GM21825 (cell line): ENCODE measurements around the gene NDUFA12.

Source experiments
- ATAC-seq: cut with Tn5 transposase; IDR thresholded peaks from one replicate; pipeline ENCODE4 v1.9.1; 2021; ENCODE audit warnings: mild to moderate bottlenecking, moderate library complexity; ENCODE audit not compliant: unreplicated experiment

Gene NDUFA12

GRCh38 chr12:94942663-94943062, 60.8 kb downstream of the NDUFA12 start:
- no peak for ATAC-seq

- no peak for ATAC-seq
Observed at GRCh38 chr12:94941440-94941862, 62.0 kb downstream of the NDUFA12 start.

- no peak for ATAC-seq
Observed at GRCh38 chr12:94940771-94941170, 62.7 kb downstream of the NDUFA12 start.

- no peak for ATAC-seq
Observed at GRCh38 chr12:94938583-94938982, 64.9 kb downstream of the NDUFA12 start.

- ATAC-seq, result no peak
Observed at GRCh38 chr12:94930772-94931171, 72.7 kb downstream of the NDUFA12 start.

- ATAC-seq, result no peak
Observed at GRCh38 chr12:94930216-94930654, 73.3 kb downstream of the NDUFA12 start.

DNA sequence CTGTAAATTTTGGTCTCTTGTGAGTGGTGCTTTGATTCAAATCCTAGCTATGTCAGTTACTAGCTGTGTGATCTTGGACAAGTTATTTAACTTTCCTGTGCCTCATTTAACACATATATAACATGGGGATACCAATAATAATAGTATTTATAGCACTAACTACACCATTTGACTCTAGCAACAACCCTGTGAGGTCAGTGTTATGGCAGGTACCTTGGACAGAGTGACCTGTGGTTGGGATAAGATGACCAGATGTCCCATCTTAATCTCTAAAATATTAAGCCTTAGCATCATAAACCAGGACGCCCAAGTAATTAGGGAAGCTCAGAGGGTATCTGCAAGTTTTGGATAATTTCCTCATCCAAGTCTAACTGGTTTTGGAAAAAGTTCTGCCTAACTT, 73.7 kb downstream of the NDUFA12 start:
- ATAC-seq, result no peak

DNA sequence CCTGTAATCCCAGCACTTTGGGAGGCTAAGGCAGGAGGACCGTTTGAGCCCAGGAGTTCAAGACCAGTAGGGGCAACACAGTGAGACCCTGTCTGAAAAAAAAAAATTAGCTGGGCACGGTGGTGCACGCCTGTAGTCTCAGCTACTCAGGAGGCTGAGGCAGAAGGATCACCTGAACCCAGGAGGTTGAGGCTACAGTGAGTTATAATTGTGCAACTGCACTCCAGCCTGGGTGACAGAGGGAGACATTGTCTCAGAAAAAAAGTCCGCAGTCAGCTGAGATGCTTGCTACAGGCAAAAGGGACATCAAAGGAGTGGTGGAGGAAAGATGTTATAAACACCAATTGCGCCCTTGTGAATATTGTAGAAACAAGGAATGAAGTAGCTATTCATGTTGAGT, 77.8 kb downstream of the NDUFA12 start:
- no peak for ATAC-seq

- ATAC-seq, result no peak
Observed at GRCh38 chr12:94925206-94925605, 78.3 kb downstream of the NDUFA12 start.

DNA sequence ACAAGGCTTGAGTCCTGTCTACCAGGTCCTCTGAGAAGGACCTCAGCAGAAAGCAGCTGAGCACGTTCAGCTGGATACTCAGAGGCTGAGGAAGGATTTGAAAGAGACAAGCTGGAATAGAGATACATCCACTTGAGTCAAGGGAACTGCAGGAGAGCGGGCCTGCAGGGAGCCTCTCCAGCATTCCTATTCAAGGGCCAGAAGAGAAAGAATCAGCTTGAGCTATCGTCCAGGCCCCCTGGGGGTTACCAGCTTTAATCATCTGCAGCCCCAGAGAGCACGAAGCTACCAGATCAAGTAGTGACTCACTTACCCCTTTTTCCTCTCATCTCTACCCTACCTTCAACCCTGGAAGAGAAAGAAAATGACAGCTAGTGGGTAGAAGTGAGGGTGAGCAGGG, 80.9 kb downstream of the NDUFA12 start:
- no peak for ATAC-seq
